Bronchial epithelial cell (primary cell): ENCODE results near the gene TRAPPC6A. TPM values are rescaled to one million over a fixed set of nuclear protein-coding genes. Genes with fewer than 3 reads are reported as not detected.

Source experiments
- DNase-seq: peaks from one replicate; pipeline ENCODE4 v3.0.0-alpha.2; 2010; ENCODE audit warnings: low read depth
- FAIRE-seq: peaks from 2 replicates; lab custom pipeline; 2011; peaks lifted over from hg19 to GRCh38; lab: Jason Lieb, UNC
- H3K27me3 ChIP-seq: 2 replicates; pipeline ENCODE4 v1.5.1; 2011; ENCODE audit warnings: low read length; ENCODE audit not compliant: control insufficient read depth, insufficient read depth
- H3K36me3 ChIP-seq: 2 replicates; pipeline ENCODE4 v1.5.1; 2011; ENCODE audit warnings: low read length; ENCODE audit not compliant: control insufficient read depth, insufficient read depth
- H3K4me3 ChIP-seq: 2 replicates; pipeline ENCODE4 v1.5.1; 2011; ENCODE audit warnings: mild to moderate bottlenecking, low read depth, low read length, control low read depth
- CTCF ChIP-seq: IDR thresholded peaks from 2 replicates; pipeline ENCODE4 v1.5.1; 2011; ENCODE audit warnings: mild to moderate bottlenecking, moderate library complexity, low read length, control low read depth, inconsistent platforms; ENCODE audit not compliant: insufficient read depth, severe bottlenecking
- total RNA-seq: library from RNA; depleted of rRNA; stranded (reverse); fragments of >200 nt; gene quantifications from 2 replicates; pipeline ENCODE4 v1.2.1, GENCODE V29; 2014

The TRAPPC6A gene
- total RNA-seq, 1 donor from 2014 or later: 24.5 TPM

DNA sequence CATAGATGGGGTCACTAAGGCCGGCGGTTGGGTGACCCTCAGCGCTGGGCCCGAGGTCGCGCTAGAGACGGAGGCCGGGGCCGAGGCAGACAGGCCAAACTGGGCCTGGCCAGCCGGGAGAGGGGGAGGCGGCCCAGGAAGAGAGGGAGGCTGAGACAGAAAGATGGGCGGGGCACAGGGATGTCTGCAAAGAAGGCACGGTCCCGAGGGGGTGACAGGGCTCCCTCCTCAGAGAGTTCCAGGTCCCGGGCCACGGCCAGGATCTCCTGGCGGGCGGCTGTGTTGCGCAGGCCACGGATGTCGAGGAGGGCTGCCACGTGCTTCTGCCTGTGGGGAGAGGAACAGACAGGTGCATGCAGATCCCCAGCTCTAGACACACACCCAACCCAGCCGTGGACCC is 35.0 kb upstream of the TRAPPC6A start:
- DNase-seq: no peak
- no peak overlapping the region for H3K4me3 ChIP-seq
- TF ChIP-seq CTCF: no peak
- no peak for FAIRE-seq
- H3K27me3 ChIP-seq: peaks cover 11% of the 10 kb centered on the region
- no peaks in the 10 kb centered on the region for H3K36me3 ChIP-seq

DNA sequence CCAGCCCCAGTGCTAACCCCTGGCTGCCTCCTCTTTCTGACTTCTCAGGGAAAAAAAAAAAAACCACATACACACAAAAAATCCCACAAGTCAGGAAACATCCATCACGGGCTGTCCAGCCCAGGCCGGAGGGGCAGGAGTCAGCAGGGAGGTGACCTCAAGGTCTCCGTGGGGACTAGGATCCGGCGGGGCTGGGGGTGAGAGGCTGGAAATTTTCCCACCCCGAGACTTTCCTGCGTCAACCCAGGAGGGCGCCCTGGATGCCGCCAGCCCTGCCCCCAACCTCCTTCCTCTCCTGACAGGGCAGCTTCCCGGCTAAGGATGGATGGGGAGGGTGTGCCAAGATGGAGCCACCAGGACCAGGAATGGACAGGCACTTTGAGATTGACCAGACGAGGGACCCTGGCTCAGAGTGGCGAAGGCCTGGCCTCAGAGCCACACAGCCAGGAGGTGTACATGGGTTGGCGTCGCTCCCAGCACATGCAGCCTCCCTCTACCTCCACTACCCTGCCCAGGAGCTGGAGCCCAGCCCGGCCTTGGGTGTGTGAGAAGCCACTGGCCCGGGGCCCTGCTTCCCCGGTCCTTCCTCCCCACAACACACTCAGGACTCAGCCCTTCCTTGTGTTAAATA is 33.8 kb upstream of the TRAPPC6A start:
- no peak for TF ChIP-seq CTCF
- Histone ChIP-seq H3K27me3 (peaks cover 2% of the 10 kb centered on the region), H3K36me3 (no peaks in the 10 kb centered on the region), H3K4me3 (no peak overlapping the region)
- FAIRE-seq (no peak), DNase-seq (no peak)

GRCh38 chr19:45206328-45206727 is 28.3 kb upstream of the TRAPPC6A start:
- no peak for TF ChIP-seq CTCF
- Histone ChIP-seq H3K4me3 (no peak overlapping the region), H3K36me3 (no peaks in the 10 kb centered on the region), H3K27me3 (no peaks in the 10 kb centered on the region)
- no peak for FAIRE-seq
- no peak for DNase-seq

DNA sequence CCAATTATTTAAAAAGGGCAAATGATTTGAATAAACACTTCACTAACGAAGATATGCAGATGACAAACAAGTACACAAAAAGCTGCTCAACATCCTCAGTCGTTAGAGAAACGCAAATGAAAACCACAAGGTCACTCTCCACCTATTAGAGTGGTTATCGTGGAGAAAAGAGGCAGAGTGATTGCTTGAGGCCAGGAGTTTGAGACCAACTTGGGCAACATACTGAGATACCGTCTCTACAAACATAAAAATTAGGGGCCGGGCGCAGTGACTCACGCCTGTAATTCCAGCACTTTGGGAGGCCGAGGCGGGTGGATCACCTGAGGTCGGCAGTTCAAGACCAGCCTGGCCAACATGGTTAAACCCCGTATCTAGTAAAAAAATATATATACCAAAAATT is 27.8 kb upstream of the TRAPPC6A start:
- DNase-seq (no peak), FAIRE-seq (no peak)
- no peaks in the 10 kb centered on the region for H3K27me3 ChIP-seq
- no peak overlapping the region for H3K4me3 ChIP-seq
- no peak for TF ChIP-seq CTCF
- no peaks in the 10 kb centered on the region for H3K36me3 ChIP-seq

DNA sequence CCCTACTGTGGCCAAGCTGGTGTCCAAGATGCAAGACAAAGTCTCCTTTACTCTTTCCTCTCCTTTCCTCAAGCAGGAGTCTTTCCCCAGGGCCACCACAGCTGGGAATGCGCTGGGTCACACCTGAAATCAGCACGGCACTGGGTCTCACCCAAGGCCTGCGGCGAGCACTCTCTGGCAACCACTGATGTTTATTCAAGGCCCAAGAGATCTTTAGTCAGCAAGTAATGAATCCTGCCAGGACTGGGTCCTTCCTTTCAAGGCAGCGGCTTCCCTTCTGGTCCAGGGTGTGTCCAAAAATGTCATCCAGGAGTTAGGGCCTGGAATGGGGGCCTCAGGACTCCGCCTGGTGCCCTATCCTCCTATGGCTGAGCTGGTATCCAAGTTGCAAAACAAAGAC is 24.6 kb upstream of the TRAPPC6A start:
- peak; percentile 43 for FAIRE-seq
- TF ChIP-seq CTCF: no peak

DNA sequence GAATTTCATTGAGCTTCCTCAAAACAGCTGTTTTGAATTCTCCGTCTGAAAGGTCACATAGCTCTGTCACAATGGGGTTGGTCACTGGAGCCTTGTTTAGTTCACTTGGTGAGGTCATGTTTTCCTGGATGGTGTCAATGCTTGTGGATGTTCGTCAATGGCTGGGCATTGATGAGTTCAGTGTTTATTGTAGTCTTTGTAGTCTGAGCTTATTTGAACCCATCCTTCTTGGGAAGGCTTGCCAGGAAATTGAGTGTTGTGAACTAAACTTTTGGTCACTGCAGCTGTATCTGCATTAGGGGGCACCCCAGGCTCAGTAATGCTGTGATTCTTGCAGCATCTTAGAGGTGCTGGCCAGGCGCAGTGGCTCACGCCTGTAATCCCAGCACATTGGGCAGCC is 22.5 kb upstream of the TRAPPC6A start:
- TF ChIP-seq CTCF: peak; percentile 31
- H3K27me3 ChIP-seq: no peaks in the 10 kb centered on the region
- DNase-seq (peak; percentile 38), FAIRE-seq (no peak)
- no peak overlapping the region for H3K4me3 ChIP-seq
- H3K36me3 ChIP-seq: no peaks in the 10 kb centered on the region

More for the DNA sequence above, 24.6 kb upstream of the TRAPPC6A start:
- DNase-seq: no peak
- H3K36me3 ChIP-seq: no peaks in the 10 kb centered on the region
- no peaks in the 10 kb centered on the region for H3K27me3 ChIP-seq
- H3K4me3 ChIP-seq: no peak overlapping the region
